GM23248 (cell line): ENCODE results near the gene UBAC1.

Experiments used
- EZH2 ChIP-seq: fragments of 200-600 bp; sonication (generic); IDR thresholded peaks from 2 replicates; pipeline ENCODE4 v1.6.1; 2018; ENCODE audit warnings: antibody characterized with exemption, mild to moderate bottlenecking; ENCODE audit not compliant: insufficient read depth, poor library complexity, severe bottlenecking
- EZH2phosphoT487 ChIP-seq: fragments of 200-600 bp; sonication (generic); IDR thresholded peaks from 2 replicates; pipeline ENCODE4 v1.6.1; 2018; ENCODE audit warnings: antibody characterized with exemption, moderate library complexity, mild to moderate bottlenecking, low read depth; ENCODE audit not compliant: insufficient read depth

- no peak for TF ChIP-seq EZH2
- TF ChIP-seq EZH2phosphoT487, result no peak
These were observed 32.2 kb downstream of the UBAC1 start for GRCh38 chr9:135928731-135929655.
